Activated CD8-positive, alpha-beta memory T cell treated with anti-CD3 and anti-CD28 coated beads, Interleukin-2, amount 10 ng/mL, durations not matched to agents 7 days and 5 days (primary cell): ENCODE results near the gene CAMKK1. TPM values are rescaled to one million over a fixed set of nuclear protein-coding genes. Genes with fewer than 3 reads are reported as not detected.

Source experiments
- ATAC-seq: fragments of 150-1000 bp; cut with Tn5 transposase; one replicate; pipeline ENCODE4 v1.10.0; 2021; ENCODE audit warnings: moderate library complexity
- CTCF ChIA-PET: fragments of 350-600 bp; sonication (Branson Sonifier 250); formaldehyde crosslinking; loops from one replicate; lab custom pipeline; 2021; ENCODE audit warnings: antibody characterized with exemption; lab: Charles Lee
- DNase-seq: peaks from one replicate; pipeline ENCODE4 v3.0.0-alpha.2; 2020
- H3K27ac Mint-ChIP-seq: one replicate; pipeline ENCODE4 v1.8.0; 2021; ENCODE audit warnings: mild to moderate bottlenecking, mixed read lengths
- H3K27me3 Mint-ChIP-seq: one replicate; pipeline ENCODE4 v1.8.0; 2021; ENCODE audit warnings: mixed read lengths
- H3K36me3 Mint-ChIP-seq: one replicate; pipeline ENCODE4 v1.8.0; 2021; ENCODE audit warnings: mild to moderate bottlenecking, mixed read lengths
- H3K4me1 Mint-ChIP-seq: one replicate; pipeline ENCODE4 v1.8.0; 2021; ENCODE audit warnings: mixed read lengths
- H3K4me3 Mint-ChIP-seq: one replicate; pipeline ENCODE4 v1.8.0; 2021; ENCODE audit warnings: mild to moderate bottlenecking, moderate library complexity, mixed read lengths
- H3K9me3 Mint-ChIP-seq: one replicate; pipeline ENCODE4 v1.8.0; 2022; ENCODE audit warnings: low read depth, mixed read lengths
- total RNA-seq, 2 experiments: library from RNA; stranded (reverse); gene quantifications; one replicate each; pipeline ENCODE4 v1.2.3, GENCODE V29; 2021

CAMKK1 gene
- total RNA-seq, 2 experiments from 2014 or later = 1.8 TPM

DNA sequence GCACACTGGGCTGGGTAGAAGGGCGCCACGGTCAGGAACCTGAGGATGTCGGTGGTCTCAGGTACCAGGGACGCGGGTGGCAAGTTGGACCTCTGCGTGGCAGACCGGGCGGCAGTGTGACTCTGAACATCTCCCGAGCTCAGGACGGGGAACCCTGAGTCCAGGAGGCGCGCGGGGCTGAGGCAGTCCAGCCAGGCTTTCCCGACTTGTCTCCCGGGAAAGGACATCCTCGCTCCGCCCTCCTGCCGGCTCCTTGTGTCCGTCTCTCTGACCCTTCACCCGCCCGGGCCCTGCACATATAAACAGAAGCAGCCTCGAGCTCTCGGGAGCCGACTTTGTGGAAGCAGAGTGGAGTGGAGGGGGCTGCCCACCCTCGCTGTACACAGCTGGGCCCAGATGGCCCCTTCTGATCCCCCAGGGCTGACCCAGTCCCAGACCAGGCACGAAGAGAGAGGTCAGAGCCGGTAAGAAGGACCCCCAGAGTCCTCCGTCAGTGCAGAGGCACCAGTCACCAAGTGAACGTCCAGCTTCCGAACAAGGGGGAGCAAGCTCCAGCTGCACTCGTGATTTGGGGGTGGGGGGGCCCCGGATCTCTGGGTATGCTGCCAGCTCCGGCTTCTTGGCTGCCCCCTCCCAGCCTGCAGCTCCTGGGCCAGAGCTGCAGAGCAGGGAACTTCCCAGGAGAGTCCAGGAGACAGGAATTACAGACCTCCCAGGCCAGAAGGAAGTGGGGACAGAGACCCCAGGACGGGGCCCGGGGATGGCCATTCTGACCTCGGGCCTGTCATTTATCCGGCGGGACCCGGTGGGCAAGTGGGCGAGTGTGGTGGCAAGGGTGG, 31.9 kb upstream of the CAMKK1 start:
- Mint-ChIP-seq H3K4me1 (no peaks in the 10 kb centered on the region), H3K36me3 (peaks cover 15% of the 10 kb centered on the region), H3K9me3 (no peaks in the 10 kb centered on the region), H3K4me3 (no peak overlapping the region), H3K27me3 (no peaks in the 10 kb centered on the region), H3K27ac (no peak overlapping the region)
- no peak for DNase-seq
- ATAC-seq = no peak
- CTCF ChIA-PET = interaction anchor here (1.8 kb wide), 1 partner anchor 11 kb away, joined by 5 read pairs; no protein-coding TSS in a partner anchor

DNA sequence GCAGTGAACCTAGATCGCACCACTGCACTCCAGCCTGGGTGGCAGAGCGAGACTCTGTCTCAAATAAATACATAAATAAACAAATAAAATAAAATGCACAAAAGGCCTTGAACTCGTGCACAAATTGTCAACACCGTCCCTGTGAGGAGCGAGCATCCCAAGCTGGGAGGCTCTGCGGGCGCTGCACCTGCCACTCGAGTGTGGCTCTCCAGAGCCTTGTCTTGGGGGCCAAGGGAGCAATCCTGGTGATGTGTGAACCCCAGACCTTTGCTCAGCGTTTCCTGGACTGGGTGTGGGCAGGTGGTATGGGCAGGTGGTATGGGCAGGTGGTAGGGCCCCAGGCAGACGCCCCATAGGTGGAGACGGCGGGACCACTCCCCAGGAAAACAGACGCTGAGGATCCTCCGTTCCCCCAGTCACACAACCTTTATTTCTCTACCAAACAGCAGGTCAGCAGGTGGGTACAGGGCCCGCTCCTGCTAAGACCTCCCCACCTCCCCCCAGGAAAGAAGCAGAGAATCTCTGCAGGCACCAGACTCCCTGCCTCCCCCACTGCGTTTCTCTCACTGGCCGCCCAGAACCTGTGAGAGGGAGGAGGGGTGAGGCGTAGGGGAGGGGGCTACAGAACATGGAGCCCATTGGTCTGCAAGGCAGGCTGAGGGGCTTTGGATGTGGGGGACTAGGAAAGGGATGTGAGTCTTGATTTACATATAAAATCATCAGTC, 30.8 kb upstream of the CAMKK1 start:
- no peaks in the 10 kb centered on the region for H3K9me3 Mint-ChIP-seq
- peaks cover 10% of the 10 kb centered on the region for H3K36me3 Mint-ChIP-seq
- no peak overlapping the region for H3K27ac Mint-ChIP-seq
- no peaks in the 10 kb centered on the region for H3K27me3 Mint-ChIP-seq
- no peak for ATAC-seq
- no peak overlapping the region for H3K4me3 Mint-ChIP-seq
- H3K4me1 Mint-ChIP-seq = no peaks in the 10 kb centered on the region
- DNase-seq = no peak
- CTCF ChIA-PET = interaction anchor here (1.6 kb wide), 1 partner anchor 10 kb away, joined by 9 read pairs; no protein-coding TSS in a partner anchor

DNA sequence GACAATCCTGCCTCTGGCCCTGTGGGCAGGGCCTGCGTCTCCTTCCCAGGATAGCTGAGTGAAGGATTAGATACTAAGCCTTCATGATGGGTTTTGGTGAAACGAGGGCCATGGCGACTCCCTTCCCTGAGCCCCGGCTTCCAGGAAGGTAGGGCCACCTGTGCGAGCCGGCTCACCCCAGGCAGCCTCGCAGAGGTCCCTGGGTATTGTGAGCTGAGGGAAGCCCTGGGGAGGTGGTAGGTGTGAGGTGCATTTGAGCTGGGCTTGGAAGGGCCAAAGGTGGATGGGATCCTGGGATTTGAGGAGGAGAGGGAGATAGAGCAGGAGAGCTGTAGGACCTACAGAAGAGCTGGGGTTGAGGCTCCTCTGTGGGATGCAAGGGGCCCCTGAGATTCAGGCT, 29.9 kb upstream of the CAMKK1 start:
- Mint-ChIP-seq H3K36me3 (peaks cover 10% of the 10 kb centered on the region), H3K4me1 (no peaks in the 10 kb centered on the region), H3K27ac (no peak overlapping the region), H3K27me3 (no peaks in the 10 kb centered on the region), H3K4me3 (no peak overlapping the region), H3K9me3 (no peaks in the 10 kb centered on the region)
- no peak for DNase-seq
- no peak for ATAC-seq
- CTCF ChIA-PET = interaction anchor here (1.6 kb wide), 1 partner anchor 9 kb away, joined by 9 read pairs; no protein-coding TSS in a partner anchor

DNA sequence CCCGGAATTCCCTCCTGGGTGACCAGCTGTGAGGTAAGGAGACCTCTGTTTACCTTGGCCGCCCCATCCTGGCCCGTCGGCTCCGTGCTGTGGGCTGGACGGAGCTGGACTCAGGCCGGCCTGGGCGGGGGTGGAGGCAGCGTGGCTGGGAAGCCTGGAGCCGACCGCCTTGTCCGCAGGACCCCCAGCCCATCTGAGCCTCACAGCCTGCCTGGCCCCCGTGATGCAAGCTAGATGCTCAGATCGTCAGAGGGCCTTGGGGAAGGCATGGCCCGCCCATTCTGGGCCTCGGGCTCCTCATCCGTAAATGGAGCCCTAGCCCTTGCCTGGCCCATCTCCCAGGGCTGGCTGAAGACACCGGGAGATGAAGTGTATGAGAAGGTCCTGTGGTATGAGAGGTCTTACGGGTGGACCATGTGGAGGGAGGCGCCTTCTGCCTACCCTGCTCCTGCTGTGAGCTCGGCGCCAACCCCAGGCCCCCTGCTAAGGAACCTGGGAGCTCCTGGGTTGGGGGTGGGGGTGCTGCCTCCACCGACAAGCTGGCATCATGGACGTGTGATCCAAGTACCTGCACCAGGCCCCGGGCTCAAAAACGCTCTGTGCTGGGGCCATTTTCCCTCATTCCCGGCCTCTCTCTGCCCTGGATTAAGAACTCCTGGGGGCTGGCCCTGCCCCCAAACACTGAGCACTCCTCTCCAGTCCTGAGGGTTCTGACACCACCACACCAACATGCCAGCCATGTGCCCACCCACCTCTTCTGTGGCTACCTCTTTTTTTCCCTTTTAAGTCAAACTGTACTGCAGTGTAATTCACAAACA, 28.9 kb upstream of the CAMKK1 start:
- no peaks in the 10 kb centered on the region for H3K27me3 Mint-ChIP-seq
- CTCF ChIA-PET = interaction anchor here (1.6 kb wide), 1 partner anchor 8 kb away, joined by 9 read pairs; no protein-coding TSS in a partner anchor
- H3K27ac Mint-ChIP-seq = no peak overlapping the region
- DNase-seq (no peak), ATAC-seq (no peak)
- H3K36me3 Mint-ChIP-seq = peaks cover 8% of the 10 kb centered on the region
- no peak overlapping the region for H3K4me3 Mint-ChIP-seq
- H3K4me1 Mint-ChIP-seq = peaks cover 5% of the 10 kb centered on the region
- H3K9me3 Mint-ChIP-seq = no peaks in the 10 kb centered on the region

DNA sequence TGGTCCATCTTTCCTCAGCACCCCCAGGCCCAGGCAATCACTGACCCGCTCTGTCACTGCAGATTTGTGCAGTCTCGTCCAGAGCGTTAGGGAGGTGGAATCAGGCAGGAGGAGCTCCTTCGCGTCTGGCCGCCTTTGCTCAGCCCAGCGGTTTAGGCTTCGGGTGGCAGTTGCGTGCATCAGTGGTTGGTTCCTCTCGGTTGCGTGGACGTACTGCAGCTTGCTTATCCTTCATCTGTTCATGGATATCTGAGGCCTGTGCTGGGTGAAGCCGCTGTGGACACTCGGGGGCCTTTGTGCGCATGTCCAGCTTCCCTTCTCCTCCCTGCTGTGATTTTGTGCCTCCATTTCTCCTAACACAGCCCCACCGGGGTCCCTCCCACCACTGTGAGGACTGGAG, 28.2 kb upstream of the CAMKK1 start:
- no peaks in the 10 kb centered on the region for H3K27me3 Mint-ChIP-seq
- no peak overlapping the region for H3K4me3 Mint-ChIP-seq
- H3K36me3 Mint-ChIP-seq = peaks cover 8% of the 10 kb centered on the region
- no peak overlapping the region for H3K27ac Mint-ChIP-seq
- H3K4me1 Mint-ChIP-seq = peaks cover 12% of the 10 kb centered on the region
- no peaks in the 10 kb centered on the region for H3K9me3 Mint-ChIP-seq
- CTCF ChIA-PET = interaction anchor here (0.6 kb wide), 1 partner anchor 42 kb away, joined by 3 read pairs; no protein-coding TSS in a partner anchor
- no peak for DNase-seq
- no peak for ATAC-seq

DNA sequence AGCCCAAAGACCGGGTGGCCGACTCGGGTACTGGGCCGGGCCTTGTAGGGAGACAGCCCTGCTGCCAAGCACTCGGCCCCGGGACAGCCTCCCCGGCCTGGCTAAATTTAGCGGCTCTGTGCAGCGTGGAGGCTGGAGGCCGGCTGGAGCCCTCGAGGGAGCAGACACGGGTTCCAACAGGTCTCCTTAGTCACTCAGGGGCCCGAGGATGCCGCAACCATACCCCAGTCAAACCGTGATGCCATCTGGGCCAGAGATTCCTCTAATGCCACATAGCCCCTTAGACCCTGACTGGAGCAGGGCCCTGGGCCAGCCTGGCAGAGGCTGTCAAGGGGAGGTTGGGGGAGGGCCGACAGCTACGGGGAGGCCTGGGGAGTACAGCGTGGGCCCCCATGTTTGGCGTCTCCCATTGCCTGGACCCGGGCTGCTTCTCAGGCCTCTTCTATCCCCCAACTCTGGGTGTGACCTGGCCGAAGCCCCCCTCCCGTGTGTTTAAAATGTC, 26.3 kb upstream of the CAMKK1 start:
- ATAC-seq = no peak
- Mint-ChIP-seq H3K9me3 (no peaks in the 10 kb centered on the region), H3K4me3 (no peak overlapping the region), H3K36me3 (peaks cover 1% of the 10 kb centered on the region), H3K4me1 (peaks cover 22% of the 10 kb centered on the region), H3K27ac (no peak overlapping the region), H3K27me3 (no peaks in the 10 kb centered on the region)
- CTCF ChIA-PET = interaction anchor here (0.8 kb wide), 1 partner anchor 182 kb away, joined by 4 read pairs; no protein-coding TSS in a partner anchor
- no peak for DNase-seq

DNA sequence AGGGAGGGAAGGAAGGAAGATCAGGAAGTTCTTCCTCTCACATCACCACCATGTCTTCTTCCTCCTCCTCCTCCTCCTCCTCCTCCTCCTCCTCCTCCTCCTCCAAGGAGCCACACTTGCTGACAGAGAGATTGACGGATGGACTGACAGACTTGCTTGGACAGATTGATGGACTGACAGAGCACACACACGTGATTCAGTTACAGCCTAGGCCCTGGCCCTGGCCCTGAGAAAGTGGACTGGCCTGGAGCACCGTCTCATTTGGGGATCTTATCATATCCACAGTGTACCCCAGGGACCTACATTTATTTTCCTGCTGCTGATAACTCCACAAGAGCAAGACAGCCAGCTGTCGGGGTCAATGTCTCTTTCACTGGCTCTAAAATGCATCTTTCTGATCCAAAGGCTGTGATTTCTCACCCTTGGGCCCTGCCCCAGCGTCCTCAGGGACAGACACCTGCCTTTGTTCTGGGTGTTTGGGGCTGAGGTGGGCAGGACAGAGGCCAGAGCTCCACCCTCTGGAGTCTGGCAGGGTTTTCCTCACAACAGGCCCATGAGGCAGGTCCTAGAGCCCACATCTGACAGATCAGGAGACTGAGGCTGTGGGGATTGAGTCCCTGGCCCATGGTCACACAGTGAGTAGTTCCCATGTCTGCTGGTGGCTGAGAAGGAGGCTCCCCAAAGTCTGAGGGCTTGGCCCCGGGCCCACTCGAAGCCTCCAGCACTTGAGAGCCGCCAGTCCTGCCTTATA, 25.7 kb upstream of the CAMKK1 start:
- ATAC-seq (no peak), DNase-seq (no peak)
- Mint-ChIP-seq H3K27me3 (peaks cover 2% of the 10 kb centered on the region), H3K9me3 (no peaks in the 10 kb centered on the region), H3K4me3 (no peak overlapping the region), H3K36me3 (no peaks in the 10 kb centered on the region), H3K27ac (no peak overlapping the region), H3K4me1 (peaks cover 28% of the 10 kb centered on the region)
- CTCF ChIA-PET = interaction anchor here (0.8 to 8.0 kb wide), 3 partner anchors 72 to 181 kb away, joined by 3 to 125 read pairs (median 4); partner anchors contain the start of gene NCBP3

DNA sequence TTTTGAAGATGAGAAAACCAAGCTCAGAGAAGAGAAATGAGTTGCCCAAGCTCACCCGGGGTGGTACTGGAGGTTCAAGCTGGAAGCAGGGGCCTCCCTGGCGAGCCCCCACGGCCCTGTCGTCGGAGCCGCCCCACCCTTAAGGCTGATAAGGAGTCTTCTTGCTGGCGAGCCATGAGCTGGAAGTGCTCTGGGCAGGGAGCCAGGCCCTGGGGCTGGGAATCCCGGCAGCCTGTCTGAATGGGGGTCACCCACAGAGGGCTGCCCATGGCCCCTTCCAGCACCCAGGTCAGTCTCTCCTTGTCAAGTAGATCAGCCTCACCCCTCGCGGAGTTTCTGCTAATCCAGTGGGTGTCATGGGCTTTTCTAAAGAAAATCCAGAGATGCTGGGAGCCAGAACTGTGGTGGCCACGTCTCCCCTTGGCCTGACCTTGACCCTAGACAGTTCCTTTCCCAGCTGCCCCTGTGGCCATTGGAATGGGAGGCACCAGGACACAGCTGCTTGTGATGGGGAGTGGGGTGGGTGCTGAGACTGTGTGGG, 24.6 kb upstream of the CAMKK1 start:
- H3K27me3 Mint-ChIP-seq = peaks cover 4% of the 10 kb centered on the region
- no peaks in the 10 kb centered on the region for H3K9me3 Mint-ChIP-seq
- ATAC-seq (no peak), DNase-seq (no peak)
- peaks cover 29% of the 10 kb centered on the region for H3K4me1 Mint-ChIP-seq
- no peaks in the 10 kb centered on the region for H3K36me3 Mint-ChIP-seq
- no peak overlapping the region for H3K4me3 Mint-ChIP-seq
- no peak overlapping the region for H3K27ac Mint-ChIP-seq
- CTCF ChIA-PET = interaction anchor here (1.1 to 8.0 kb wide), 5 partner anchors 23 to 179 kb away, joined by 3 to 125 read pairs (median 3); partner anchors contain the start of gene NCBP3

DNA sequence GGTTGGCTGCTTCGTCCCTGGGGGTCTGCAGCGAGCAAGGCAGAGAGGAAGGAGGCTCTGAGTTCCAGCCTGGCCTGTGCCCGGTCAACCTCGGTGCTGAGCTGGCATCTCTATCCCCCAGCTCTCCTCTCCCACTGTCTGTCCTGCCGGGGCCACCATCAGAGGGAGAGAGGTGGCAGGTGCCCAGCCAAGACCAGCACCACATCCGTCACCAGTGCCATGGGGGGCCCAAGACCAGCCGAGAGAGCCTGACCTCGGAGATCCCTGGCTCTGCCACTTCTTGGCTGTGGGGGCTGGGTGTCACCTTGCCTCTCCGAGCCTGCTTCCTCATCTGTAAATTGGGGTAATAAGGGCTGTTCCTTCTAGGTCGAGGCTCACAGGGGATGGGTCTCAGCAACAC, 24.0 kb upstream of the CAMKK1 start:
- Mint-ChIP-seq H3K36me3 (no peaks in the 10 kb centered on the region), H3K9me3 (no peaks in the 10 kb centered on the region), H3K27me3 (peaks cover 5% of the 10 kb centered on the region), H3K4me3 (no peak overlapping the region), H3K4me1 (peaks cover 30% of the 10 kb centered on the region), H3K27ac (peak overlapping the region; percentile 61)
- CTCF ChIA-PET = interaction anchor here (0.8 to 8.0 kb wide), 8 partner anchors 22 to 179 kb away, joined by 3 to 125 read pairs (median 4); partner anchors contain the start of gene NCBP3
- no peak for DNase-seq
- ATAC-seq = peak; percentile 3

DNA sequence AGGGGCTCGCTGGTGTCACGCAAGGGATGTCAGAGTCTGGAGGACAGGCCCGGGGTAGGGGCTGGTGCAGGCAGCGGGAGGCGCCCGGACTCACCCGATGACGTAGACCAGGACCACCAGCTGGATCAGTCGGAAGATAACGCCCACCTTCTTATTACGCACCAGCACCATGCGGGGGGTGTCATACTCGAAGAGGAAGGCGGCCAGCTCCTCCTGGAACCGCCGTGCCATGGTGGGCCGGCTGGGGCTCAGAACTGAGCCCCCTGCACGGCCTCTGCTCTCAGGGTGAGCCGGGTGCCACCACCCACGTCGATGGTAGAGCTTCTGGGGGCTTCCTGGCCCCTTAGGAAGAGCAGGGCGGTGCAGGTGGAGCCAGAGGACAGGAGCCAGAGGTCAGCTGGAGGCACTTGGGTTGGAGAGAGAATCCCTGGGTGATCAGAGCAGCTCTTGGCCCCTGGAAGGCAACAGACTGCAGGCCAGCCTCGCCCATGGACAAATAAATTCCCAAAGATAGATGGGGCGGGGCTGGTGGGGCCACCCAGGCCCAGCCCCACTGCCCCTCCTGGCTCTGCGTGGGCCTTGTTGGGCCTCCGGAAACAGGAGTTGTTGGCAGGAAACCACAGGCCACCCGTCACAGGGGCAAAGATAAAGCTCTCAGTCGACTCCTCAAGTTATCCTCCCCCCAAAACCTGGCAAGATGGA, 23.3 kb upstream of the CAMKK1 start, which contains the start of gene P2RX1:
P2RX1 (minus strand) TSS at position 471 of the 702 bp plus-strand sequence; CDS start at position 231, 240 bp downstream.
- peak within 1 kb of the TSS; percentile 61 for H3K27ac Mint-ChIP-seq
- CTCF ChIA-PET = interaction anchor here (0.8 to 8.0 kb wide), 8 partner anchors 22 to 178 kb away, joined by 3 to 125 read pairs (median 4); partner anchors contain the start of gene NCBP3
- H3K27me3 Mint-ChIP-seq = peaks cover 9% of the 10 kb centered on the region
- ATAC-seq = peak; percentile 52
- H3K4me1 Mint-ChIP-seq = peaks cover 36% of the 10 kb centered on the region
- H3K9me3 Mint-ChIP-seq = no peaks in the 10 kb centered on the region
- H3K4me3 Mint-ChIP-seq = no peak within 1 kb of the TSS
- peak; percentile 75 for DNase-seq
- no peaks in the 10 kb centered on the region for H3K36me3 Mint-ChIP-seq

DNA sequence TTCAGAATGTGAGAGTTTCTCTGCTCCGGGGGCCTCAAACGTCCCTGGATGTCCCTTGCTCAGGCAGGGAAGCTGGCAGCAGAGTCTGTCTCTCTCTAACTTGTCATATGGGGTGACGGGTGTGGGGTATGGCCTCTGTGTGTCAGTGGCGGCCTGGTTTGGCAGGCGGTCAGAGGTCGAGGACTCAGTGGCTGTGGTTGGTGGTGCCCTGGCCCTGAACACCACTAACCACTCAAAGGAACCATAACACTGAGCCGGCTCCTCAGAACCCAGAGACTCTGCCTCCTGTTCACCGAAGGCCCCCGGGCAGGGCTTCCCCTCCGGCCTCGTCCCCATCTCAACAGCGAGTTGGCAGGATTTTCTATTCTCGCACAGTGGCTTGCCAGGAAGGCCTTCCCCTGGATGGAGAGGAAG, 22.7 kb upstream of the CAMKK1 start:
- Mint-ChIP-seq H3K27ac (peak overlapping the region; percentile 61), H3K9me3 (no peaks in the 10 kb centered on the region), H3K4me1 (peaks cover 37% of the 10 kb centered on the region), H3K4me3 (no peak overlapping the region), H3K36me3 (no peaks in the 10 kb centered on the region), H3K27me3 (peaks cover 9% of the 10 kb centered on the region)
- ATAC-seq (no peak), DNase-seq (no peak)
- CTCF ChIA-PET = interaction anchor here (1.3 to 8.0 kb wide), 5 partner anchors 69 to 177 kb away, joined by 3 to 125 read pairs (median 7); partner anchors contain the start of gene NCBP3
